OCI-LY1 (cell line): Measurements from ENCODE around the gene IMMP2L.

Experiments
- H2AFZ ChIP-seq: fragments of 200-600 bp; sonication (generic), shearing (Covaris generic); 2 replicates; pipeline ENCODE4 v1.6.0; 2014; ENCODE audit warnings: antibody characterized with exemption, mild to moderate bottlenecking, low read length
- H3F3A ChIP-seq: fragments of 200-600 bp; sonication (generic), shearing (Covaris generic); 2 replicates; pipeline ENCODE4 v1.6.0; 2014; ENCODE audit warnings: mild to moderate bottlenecking, antibody characterized with exemption, low read length, moderate library complexity; ENCODE audit not compliant: insufficient read depth
- H3K27ac ChIP-seq: fragments of 200-600 bp; sonication (generic); 2 replicates; pipeline ENCODE4 v1.5.1; 2014; ENCODE audit warnings: low read length, mixed run types, mild to moderate bottlenecking, low read depth; ENCODE audit not compliant: poor library complexity, severe bottlenecking
- H3K27me3 ChIP-seq: fragments of 200-600 bp; sonication (generic); 2 replicates; pipeline ENCODE4 v1.6.0; 2014; ENCODE audit warnings: antibody characterized with exemption, mild to moderate bottlenecking, low read length, moderate library complexity; ENCODE audit not compliant: insufficient read depth
- H3K36me3 ChIP-seq: fragments of 200-600 bp; sonication (generic); 2 replicates; pipeline ENCODE4 v1.6.1; 2014; ENCODE audit warnings: mild to moderate bottlenecking, antibody characterized with exemption, low read length, moderate library complexity, mixed read lengths; ENCODE audit not compliant: insufficient read depth
- H3K4me1 ChIP-seq: fragments of 200-600 bp; sonication (generic); 2 replicates; pipeline ENCODE4 v1.5.1; 2014; ENCODE audit warnings: mild to moderate bottlenecking, low read length, moderate library complexity; ENCODE audit not compliant: insufficient read depth, severe bottlenecking
- H3K4me2 ChIP-seq: fragments of 200-600 bp; sonication (generic), shearing (Covaris generic); 2 replicates; pipeline ENCODE4 v1.6.1; 2014; ENCODE audit warnings: low read length
- H3K4me3 ChIP-seq: fragments of 200-600 bp; sonication (generic); 2 replicates; pipeline ENCODE4 v1.5.1; 2014; ENCODE audit warnings: low read length, low read depth, mild to moderate bottlenecking, mixed read lengths; ENCODE audit not compliant: poor library complexity, severe bottlenecking
- H3K79me2 ChIP-seq: fragments of 200-600 bp; shearing (Covaris generic); 2 replicates; pipeline ENCODE4 v1.6.1; 2016; ENCODE audit warnings: mixed run types, low read length, mixed read lengths; ENCODE audit not compliant: insufficient read depth
- H3K9ac ChIP-seq: fragments of 200-600 bp; sonication (generic), shearing (Covaris generic); 2 replicates; pipeline ENCODE4 v1.6.1; 2014; ENCODE audit warnings: mild to moderate bottlenecking, low read length, mixed read lengths
- H3K9me2 ChIP-seq: fragments of 200-600 bp; sonication (generic), shearing (Covaris generic); 2 replicates; pipeline ENCODE4 v1.6.1; 2014; ENCODE audit warnings: low read depth, mild to moderate bottlenecking, low read length, mixed read lengths
- H3K9me3 ChIP-seq: fragments of 200-600 bp; shearing (Covaris generic); 2 replicates; pipeline ENCODE4 v1.6.1; 2014; ENCODE audit warnings: low read length, mixed read lengths
- H4K20me1 ChIP-seq: fragments of 200-600 bp; sonication (generic), shearing (Covaris generic); 2 replicates; pipeline ENCODE4 v1.6.0; 2016; ENCODE audit warnings: mild to moderate bottlenecking, low read length; ENCODE audit not compliant: insufficient read depth
- CTCF ChIP-seq: fragments of 200-600 bp; sonication (generic), shearing (Covaris generic); IDR thresholded peaks from 2 replicates; pipeline ENCODE4 v1.5.1; 2017; ENCODE audit warnings: mild to moderate bottlenecking, antibody characterized with exemption, low read length, moderate library complexity, mixed read lengths
- EZH2 ChIP-seq: fragments of 200-600 bp; sonication (generic), shearing (Covaris generic); IDR thresholded peaks from 2 replicates; pipeline ENCODE4 v1.8.0; 2017; ENCODE audit warnings: borderline replicate concordance, mixed run types, mild to moderate bottlenecking, antibody characterized with exemption, low read length, moderate library complexity, mixed read lengths

Gene IMMP2L

GRCh38 chr7:111103678-111104274, 458.5 kb downstream of the IMMP2L start:
- Histone ChIP-seq H4K20me1 (no peaks in the 10 kb centered on the region), H3K36me3 (peaks cover 4% of the 10 kb centered on the region; the same call in 1 of the 2 replicates), H3K4me2 (no peak overlapping the region; the same call in 1 of the 2 replicates), H3K9ac (no peak overlapping the region), H3K4me3 (no peak overlapping the region), H3K27me3 (no peaks in the 10 kb centered on the region), H3K9me3 (no peaks in the 10 kb centered on the region), H3F3A (no peaks in the 10 kb centered on the region), H3K27ac (no peak overlapping the region), H2AFZ (no peak overlapping the region), H3K9me2 (no peaks in the 10 kb centered on the region), H3K79me2 (no peaks in the 10 kb centered on the region), H3K4me1 (peaks cover 27% of the 10 kb centered on the region)
- TF ChIP-seq CTCF (no peak), EZH2 (no peak)

GRCh38 chr7:111103136-111103535, 459.2 kb downstream of the IMMP2L start:
- Histone ChIP-seq H3K27me3 (no peaks in the 10 kb centered on the region), H2AFZ (no peak overlapping the region), H3K9me3 (no peaks in the 10 kb centered on the region), H4K20me1 (no peaks in the 10 kb centered on the region), H3K79me2 (no peaks in the 10 kb centered on the region), H3K27ac (no peak overlapping the region), H3K9me2 (no peaks in the 10 kb centered on the region), H3K9ac (no peak overlapping the region), H3K4me2 (no peak overlapping the region), H3K4me1 (peaks cover 33% of the 10 kb centered on the region), H3K36me3 (peaks cover 4% of the 10 kb centered on the region; the same call in 1 of the 2 replicates), H3F3A (no peaks in the 10 kb centered on the region), H3K4me3 (no peak overlapping the region)
- TF ChIP-seq CTCF (no peak), EZH2 (no peak)

GRCh38 chr7:111101856-111102646, 460.2 kb downstream of the IMMP2L start:
- Histone ChIP-seq H3K9me3 (no peaks in the 10 kb centered on the region), H3K36me3 (peaks cover 4% of the 10 kb centered on the region; the same call in 1 of the 2 replicates), H3K4me1 (peaks cover 44% of the 10 kb centered on the region), H3K27me3 (no peaks in the 10 kb centered on the region), H4K20me1 (no peaks in the 10 kb centered on the region), H3F3A (no peaks in the 10 kb centered on the region), H3K79me2 (no peaks in the 10 kb centered on the region), H3K4me2 (no peak overlapping the region), H3K27ac (no peak overlapping the region), H3K9ac (no peak overlapping the region), H3K9me2 (no peaks in the 10 kb centered on the region), H3K4me3 (no peak overlapping the region), H2AFZ (no peak overlapping the region)
- TF ChIP-seq CTCF (no peak), EZH2 (no peak)
